GM18519 (cell line): Measurements from ENCODE around the gene PERCC1.

ENCODE experiments used
- ATAC-seq: cut with Tn5 transposase; IDR thresholded peaks from one replicate; pipeline ENCODE4 v1.9.1; 2021; ENCODE audit warnings: mild to moderate bottlenecking, moderate library complexity; ENCODE audit not compliant: unreplicated experiment, low FRiP score

The PERCC1 gene

DNA sequence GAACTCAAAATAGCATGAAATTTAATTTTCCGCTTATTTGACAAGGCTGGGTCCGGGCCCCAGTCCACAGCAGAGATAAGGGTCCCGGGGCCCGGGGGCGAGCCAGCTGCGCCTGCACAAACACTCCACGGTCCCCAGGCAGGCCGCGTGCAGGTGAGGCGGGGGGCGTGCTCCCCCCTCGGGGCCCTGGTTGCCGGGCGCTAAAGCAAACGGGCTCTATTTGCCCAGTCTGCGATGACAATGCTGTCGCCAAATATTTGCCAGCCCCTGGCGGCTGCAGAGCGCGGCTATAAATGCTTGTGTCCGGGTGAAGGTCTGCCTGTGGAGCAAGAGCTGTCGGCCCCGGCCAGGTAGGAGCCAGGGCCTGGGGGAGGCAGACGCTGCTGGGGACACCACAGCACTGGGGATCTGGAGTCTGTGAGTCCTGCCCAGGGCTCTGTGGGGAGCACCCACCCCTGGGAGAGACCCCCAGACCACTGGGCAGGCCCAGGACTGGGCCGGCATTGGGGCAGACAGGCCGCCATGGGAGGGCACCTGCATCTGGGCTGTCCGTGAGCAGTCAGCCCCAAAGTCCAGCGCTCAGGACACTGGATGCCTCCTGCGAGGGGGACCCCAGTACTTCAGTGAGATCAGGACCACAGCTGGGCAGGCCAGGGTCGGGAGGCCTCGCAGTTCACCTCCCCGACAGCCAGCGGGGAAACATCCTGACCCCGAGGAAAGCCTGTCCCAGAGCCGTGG lies at the start of gene PERCC1:
Gene PERCC1 (plus strand): TSS at position 320 of the 738 bp plus-strand sequence. CDS start 1,516 bp downstream, outside the sequence.
- no peak for ATAC-seq

DNA sequence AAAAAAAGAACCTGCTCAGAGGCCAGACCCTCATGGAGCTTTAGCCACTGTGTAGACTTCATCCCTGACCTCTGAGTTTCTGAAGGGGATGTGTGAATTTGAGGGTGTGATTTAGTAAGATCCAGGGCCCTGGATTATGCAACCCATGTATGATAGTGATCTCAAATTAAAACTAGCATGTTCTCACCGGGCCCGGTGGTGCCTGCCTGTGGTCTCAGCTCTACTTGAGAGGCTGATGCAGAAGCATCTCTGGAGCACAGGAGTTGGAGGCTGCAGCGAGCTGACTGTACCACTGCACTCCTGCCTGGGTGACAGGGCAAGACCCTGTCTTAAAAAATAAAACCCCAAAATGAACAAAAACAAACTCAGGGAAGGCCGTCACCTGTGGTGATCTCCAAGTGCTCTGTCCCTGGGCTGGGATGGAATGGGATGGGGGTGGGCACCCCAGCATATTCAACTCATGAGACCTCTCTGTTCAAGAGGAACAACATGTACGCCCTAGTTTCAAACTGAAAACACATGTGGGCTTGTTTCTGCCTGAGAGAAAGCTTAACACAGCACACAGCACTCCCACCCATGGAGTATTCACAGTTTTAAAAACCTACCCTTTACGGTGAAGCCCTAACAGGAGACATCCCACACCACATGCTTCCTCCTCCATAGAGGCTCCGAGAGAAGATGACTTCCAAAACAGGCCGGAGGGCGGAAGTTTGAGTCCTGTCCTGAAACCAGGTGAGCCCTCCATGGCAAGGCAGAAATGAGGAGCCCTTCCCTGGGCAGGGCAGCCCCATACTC lies 49.1 kb upstream of the PERCC1 start:
- no peak for ATAC-seq

DNA sequence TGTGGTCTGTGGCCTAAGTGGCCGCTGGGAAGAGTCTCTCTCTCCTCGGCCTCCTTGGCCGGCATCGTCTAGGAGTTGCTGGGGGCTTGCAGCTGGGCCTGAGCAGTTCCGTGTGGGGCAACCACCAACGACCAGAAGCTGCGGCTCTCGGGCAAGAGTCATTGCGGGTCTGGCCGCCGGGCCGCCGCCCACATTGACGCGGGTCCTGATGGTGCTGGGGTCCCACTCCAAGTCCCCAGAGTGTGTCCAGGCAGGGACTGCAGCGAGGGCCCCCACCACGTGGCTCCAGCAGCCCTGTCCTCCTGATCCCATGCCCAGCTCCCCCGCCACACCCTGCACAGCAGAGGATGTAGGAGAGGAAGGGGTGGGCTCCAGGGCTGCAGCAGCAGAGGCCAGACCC lies 47.3 kb upstream of the PERCC1 start:
- ATAC-seq: no peak

DNA sequence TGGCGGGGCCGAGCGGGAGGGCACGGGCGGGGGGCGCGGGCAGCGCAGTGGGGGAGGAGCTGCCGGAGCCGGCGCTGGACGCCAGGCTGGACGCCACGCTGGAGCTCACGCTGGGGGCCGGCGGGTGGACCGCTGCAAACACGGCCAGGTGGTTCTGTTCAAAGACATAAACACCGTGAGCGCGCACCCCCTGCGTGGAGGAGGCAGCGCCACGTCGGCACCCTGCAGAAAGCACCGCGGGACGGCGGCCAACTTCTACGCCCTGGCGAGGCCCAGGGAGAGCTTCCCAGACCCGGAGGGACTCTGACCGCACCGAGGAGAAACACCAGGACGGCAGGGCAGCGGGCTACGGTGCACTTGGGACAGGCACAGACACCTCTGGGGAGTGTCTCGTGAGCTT lies 45.6 kb upstream of the PERCC1 start:
- ATAC-seq: no peak

DNA sequence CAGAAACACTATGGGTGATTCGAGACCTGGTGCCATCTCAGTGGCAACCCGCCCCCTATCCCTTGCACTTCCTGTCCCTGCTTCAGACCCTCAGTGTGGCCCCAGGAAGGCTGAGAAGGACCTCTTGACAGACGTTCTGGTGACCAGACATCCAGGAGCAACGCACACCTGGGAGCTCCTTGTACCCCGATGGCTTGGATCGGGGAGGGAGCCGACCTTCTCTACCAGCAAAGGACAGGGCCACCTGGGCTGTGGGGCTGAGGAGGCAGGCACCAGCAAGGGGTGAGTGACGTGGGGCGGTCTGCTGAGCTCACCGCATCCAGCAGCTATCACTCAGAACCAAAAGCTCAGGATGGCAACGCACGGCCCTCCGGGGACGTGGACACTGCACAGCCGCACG lies 43.5 kb upstream of the PERCC1 start:
- no peak for ATAC-seq

DNA sequence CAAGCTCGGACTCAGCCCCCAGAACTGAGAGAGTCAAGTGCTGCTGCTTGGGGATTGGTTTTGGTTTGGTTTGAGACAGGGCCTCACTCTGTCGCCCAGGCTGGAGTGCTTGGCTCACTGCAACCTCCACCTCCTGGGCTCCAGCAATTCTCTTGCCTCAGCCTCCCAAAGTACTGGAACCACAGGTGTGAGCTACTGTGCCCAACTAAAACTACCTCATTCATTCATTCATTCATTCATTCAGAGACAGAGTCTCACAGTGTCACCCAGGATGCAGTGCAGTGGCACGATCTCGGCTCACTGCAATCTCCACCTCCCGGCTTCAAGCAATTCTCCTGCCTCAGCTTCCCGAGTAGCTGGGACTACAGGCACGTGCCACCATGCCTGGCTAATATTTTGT lies 41.1 kb upstream of the PERCC1 start:
- ATAC-seq: no peak

DNA sequence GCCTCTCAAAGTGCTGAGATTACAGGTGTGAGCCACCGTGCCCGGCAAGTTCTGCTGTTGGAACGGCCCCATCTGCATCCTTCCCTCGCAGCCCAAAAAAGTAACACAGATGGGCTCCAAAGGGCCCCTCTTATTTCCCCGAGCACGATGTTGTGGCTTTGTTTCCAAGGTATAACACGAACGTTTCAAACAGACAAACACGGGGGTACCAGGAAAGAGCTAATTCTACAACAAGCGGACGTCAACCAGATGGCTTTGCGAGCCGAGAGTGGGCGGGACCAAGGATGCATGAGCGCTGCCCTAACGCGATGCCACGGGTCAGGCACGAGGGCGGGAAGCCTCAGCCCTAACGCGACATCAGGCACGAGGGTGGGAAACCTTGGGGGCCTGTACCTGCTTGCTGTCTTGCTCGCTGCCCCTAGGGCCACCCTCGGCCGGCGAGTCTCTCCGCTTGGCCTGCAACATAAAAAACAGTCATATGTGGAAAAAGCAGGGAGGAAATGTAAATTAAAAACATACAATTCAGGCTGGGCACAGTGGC lies 40.6 kb upstream of the PERCC1 start:
- no peak for ATAC-seq

DNA sequence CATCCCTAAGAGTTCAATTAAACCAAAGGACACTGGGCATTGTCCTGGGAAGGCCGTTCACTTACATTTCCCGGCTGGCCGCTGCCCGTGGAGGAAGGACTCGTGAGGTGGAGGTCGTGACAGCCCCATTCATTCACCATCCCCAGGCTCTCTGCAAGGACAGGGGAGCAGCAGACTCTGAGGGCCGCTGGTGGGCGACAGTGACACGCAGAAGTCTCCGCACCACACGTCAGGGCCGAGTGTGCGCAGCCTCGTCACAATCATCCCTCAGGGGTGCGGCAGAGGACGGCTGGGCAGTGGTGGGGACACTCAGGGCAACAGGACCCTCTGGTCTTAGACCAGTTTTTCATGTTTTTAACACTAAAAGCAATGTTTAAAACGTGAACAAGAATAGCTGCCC lies 38.1 kb upstream of the PERCC1 start:
- no peak for ATAC-seq

DNA sequence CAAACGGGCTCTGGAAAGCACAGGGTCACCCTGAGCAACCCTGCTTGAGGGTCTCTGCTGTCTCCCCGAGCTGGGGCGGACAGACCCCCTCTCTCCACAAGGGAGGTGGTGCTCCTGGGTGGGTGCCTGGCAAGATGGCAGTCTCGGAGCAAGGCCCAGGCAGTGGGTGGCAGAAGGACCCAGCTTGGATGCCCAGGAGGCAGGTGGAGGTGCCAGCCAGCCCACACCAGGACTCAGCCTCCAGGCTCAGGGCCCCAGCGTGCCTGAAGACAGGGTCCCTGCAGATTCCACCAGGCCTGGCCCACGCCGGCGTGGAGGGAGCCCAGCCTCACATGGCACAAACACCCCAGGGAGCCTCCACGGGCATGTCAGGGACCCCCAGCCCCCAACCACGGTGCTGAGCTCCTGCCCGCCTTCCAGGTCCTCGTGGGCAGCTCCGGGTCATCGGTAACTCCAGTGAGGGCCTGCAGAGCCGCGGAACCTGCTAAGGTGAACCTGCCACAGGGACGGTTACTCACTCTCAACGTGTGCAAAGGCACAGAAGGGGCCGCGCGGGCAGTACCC lies 37.2 kb upstream of the PERCC1 start:
- no peak for ATAC-seq

DNA sequence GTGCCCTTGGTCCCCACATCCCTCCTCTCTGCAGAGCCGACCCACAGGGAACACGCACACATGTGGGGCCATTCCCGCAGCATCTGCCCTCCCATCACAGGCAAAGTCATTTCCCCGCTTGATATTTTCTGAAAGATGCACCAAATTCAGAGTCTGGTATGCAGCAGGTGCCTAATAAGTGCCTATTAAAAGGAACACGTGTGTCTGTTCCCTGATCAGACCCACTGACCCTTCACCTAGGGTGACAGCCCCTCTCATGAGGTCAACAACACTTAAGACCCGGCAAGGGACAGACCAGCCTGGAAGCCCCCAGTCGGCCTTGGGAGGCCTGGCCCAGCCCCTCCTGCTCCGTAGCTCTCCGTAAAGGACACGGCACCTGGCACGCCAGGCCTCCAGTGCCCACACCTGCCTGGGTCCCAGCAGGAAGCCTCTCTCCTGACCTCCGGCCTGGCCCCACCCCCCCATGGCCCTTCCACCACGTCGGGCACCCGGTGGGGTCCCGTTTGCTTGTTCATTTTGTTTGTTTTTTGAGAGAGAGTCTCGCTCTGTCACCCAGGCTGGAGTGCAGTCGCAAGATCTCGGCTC lies 36.4 kb upstream of the PERCC1 start:
- ATAC-seq: no peak

DNA sequence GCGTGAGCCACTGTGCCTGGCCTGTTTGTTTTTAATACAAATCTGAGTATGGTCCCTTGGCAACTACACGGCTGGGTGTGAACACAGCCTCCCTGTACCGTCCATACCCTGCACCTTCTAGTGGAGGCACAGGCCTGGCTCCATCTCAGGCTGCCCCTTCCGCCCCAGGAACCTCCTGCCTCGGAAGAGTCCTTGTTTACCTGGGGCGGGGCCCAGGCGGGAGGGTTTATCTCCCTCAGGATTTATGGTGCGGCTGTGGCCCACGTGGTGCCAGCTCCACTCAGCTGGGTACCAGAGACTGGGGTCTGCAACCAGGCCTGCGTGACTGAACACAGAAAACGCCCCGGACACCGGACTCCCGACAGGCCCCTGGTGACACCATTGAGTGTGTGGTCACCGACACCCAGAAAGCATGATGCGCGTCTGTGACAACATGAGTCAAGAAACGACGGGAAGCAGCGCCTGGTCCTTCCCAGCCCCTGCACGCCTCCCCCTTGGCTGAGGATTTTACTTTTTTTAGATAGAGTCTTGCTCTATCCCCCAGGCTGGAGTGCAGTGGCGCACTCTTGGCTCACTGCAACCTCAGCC lies 35.3 kb upstream of the PERCC1 start:
- ATAC-seq: no peak

DNA sequence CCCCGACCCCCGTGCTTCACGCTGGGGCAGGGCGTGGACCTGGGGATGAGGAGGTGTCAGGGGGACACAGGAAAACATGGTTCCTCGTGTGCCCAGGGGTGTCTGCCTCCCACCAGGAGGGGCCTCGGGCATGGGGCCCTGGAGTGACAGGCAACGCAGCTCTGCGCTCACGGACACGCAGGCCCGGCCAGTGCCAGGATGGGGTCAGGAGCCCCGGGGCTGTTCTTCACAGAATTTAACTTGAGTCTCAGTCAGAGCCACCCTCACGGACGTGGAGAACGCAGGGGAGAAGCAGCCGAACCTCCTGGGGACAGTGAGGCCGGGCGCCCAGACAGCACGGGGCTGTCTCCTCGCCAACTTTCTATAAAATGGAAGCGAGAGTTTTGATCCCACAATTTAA lies 33.1 kb upstream of the PERCC1 start:
- no peak for ATAC-seq

DNA sequence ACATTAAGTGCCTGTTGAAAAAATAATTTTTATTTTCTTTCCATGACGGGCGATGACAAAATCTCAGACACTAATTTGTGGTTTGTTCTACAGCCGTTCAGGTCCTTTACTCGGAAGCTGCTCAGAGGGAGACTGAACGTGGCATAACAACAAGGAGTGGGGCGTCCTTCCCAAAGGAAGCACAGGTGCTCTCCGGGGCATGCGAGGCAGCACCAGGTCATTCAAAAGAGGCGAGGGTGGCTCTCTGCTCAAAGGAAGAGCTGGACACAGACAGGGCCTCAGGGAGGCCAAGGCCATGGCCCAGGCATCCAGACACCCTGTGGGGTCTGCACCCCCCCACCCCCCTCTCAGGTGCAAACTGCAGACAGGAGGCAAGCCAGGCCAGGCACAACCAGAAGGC lies 32.5 kb upstream of the PERCC1 start:
- ATAC-seq: no peak

DNA sequence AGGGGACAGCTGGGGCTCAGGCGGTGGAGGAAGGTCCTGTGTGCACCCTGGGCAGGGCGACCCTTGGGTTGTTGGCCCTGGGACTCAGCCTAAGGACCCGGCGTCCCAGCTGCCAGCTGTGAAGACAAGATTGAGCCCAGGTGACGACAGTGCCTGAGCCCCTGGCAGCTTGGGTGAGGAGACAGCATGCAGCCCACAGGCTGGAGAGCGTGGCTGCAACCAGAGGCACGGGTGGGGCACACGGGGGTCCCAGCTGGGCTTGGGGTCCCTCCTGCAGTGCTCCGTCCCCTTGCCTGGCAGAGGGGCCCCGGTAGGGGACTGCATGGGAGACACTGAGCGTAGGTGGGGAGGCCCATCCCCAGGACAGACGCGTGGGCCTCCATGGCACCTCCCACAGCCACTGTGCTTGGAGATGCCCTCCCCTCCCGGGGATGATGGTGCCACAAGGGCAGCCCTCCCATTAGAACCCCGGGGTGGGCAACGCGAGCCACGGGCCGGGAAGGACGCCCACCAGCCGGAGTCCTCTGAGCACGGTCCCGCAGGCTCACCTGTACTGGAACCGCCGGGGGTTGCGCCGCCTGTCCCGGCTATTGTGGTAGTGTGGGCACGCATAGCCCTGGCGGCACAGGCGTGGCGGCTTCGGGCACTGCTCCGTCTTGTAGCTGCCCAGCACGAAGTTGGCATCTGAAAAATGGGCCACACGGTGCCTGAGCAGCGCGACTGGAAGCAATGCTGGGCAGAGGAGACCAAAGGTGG lies 31.9 kb upstream of the PERCC1 start:
- ATAC-seq: no peak

DNA sequence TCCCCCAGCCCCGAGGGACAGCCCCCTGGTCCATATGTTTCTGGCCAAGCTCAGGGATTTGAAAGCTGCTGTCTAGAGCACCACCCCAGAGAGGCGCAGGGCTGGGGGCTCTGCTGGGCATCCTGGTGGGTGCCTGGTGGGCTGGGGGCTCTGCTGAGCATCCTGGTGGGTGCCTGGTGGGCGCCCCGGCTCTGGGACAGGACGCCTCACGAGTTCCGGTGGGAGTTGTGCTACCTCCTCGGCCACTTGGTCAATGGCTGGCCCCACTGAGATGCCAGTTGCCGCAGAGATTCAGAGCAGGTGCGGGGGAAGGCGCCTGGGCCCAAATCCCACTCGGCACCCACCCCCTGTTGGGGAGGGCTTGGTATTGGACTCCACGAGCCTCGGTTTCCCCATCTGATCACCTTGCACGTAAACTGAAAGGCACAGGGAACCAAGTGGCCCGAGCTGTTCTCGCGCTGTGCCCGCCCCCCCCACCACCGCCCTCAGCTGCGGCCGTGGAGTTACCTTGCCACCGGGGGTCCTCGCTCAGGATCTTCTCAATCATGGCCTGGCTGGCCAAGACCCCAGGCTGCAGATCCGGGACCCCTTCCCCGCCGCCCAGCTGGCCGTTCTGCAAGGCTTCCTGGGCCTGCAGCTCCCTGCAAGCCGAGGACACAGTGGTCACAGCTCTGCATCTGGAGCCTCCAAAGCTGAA lies 29.7 kb upstream of the PERCC1 start:
- ATAC-seq: no peak

DNA sequence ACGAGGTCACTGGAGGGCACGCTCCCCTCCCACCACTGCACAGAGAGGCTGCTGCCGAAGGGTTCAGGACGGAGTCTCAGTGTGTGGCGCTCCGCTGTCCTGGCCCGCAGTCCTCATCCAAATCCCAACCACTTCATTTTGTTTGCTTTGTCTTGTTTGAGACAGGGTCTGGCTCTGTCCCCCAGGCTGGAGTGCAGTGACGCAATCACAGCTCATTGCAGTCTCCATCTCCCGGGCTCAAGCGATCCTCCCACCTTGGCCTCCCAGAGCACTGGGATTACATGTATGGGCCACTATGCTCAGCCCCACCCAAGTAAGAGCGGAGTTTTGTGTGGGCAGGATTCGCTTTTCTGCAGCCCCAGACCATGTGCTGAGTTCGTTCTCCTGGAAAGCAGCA lies 29.1 kb upstream of the PERCC1 start:
- no peak for ATAC-seq

DNA sequence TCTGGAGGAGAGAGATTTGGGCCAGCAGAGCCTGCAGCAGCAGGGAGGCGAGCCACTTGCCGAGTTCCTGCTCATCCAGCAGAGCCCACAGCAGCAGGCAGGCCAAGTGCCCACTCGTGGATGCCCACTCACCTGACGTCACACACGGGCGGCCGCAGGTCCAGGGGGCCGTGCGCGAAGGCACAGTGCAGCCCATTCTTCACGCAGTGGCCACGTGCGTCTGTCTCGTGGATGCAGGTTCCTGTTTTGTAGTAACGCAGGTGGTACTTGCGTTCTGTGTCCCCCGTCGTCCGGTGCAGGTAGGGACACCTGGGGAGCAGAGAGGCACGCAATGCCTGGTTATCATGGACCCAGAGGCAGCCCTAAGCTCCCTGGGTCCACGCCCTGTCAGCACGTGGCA lies 27.8 kb upstream of the PERCC1 start:
- ATAC-seq: no peak

DNA sequence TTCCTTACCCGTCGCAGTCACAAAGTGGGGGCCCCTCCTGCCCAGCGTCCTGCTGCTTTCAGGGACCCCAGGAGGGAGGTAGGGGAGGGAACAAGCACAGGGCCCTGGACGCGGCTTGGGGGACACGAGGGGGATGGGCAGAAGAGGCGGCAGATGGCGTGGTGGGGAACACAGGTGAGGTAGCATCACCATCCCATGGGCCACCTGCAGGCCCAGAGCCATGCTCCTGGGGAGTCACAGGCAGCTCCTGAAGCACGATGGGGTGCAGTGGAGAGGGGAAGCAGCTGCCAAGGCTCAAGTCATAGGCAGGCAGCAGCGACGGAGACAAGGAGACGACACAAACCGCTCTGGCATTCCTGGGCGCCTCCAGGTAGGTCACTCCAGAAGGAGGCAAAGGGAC lies 27.1 kb upstream of the PERCC1 start:
- no peak for ATAC-seq

DNA sequence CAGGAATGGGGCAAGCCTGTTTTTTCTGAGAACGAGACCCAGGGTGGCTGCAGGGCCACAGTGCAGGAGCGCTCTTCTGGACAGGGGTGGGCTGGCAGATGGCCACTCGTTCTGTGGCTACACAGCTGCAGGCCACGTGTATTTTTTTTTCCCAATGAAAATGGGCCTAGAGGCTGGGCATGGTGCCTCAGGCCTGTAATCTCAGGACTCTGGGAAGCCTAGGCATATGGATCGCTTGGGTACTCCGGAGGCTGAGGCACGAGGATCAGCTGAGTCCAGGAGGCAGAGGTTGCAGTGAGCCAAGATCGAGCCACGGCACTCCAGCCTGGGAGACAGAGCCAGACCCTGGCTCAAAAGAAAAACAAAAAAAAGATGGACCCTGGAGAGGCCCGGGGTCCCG lies 23.1 kb upstream of the PERCC1 start:
- ATAC-seq: no peak
